ENCODE data around the gene SLC35F4. TPM values are rescaled to one million over a fixed set of nuclear protein-coding genes. Genes with fewer than 3 reads are reported as not detected.
A peak's percentile ranks its signal among the peaks of the same experiment; 100 is the strongest.
"Not testable (repeated sequence)": the region's sequence is repeated elsewhere in the genome, so short reads cannot be mapped to it uniquely, and the experiment has no call there.

SLC35F4 gene
- not detected in 2 replicates for total RNA-seq (2014; rRNA removed; shearing (Covaris generic))

DNA sequence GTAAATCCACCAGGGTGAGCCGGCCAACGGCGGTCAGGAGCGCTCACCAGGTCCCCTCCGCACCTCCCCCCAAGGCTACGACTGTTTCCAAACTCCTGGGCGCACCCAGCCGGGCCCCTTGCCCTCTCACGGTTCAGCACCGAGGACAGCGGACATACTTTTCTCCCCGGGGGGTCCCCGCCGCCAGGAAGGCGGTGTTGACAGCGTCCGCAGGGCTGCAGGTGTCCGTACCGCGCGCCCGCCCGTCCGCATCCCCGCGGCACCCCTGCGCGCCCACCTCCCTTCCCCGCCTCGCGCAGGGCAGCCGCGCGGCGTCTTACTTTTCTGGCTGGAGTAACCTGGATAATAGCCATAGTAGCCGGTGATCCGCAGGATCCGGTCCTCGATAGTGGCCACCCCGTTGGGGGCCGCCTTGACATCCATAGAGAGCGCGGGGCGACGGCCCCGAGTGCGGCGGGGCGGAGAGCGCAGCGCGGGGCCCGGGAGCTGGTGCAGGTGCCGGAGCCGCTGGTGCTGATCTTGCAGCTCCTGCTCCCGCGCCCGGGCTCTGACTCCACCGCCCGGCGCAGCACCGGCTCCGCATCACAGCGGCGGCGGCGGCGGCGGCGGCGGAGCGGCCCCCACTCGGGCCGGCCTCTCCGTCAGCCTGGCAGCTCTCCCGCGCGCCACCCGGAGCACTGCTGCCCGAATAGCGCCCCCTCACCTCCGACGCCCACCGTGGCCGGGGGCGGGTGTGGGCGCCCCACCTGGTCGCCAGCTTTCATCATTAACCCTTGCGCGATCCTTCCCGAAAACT lies at the start of gene SLC35F4:
Gene SLC35F4 (minus strand): TSS at position 690 of the 796 bp plus-strand sequence.
- peak; percentile 14 for DNase-seq (ENCODE audit: low read depth)

DNA sequence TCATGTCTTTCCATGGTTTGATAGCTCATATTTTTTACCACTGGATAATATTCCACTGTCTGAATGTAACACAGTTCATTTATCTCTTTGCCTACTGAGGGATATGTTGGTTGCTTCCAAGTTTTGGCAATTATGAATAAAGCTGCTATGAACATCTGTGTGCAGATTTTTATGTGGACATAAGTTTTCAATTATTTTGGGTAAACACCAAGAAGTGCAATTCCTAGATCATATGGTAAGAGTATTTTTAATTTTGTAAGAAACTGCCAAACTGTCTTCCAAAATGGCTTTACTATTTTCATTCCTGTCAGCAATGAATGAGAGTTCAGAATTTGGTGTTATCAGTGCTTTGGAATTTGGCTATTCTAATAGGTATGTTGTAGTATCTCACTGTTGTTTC lies 43.7 kb upstream of the SLC35F4 start:
- DNase-seq (ENCODE audit: low read depth) = no peak

DNA sequence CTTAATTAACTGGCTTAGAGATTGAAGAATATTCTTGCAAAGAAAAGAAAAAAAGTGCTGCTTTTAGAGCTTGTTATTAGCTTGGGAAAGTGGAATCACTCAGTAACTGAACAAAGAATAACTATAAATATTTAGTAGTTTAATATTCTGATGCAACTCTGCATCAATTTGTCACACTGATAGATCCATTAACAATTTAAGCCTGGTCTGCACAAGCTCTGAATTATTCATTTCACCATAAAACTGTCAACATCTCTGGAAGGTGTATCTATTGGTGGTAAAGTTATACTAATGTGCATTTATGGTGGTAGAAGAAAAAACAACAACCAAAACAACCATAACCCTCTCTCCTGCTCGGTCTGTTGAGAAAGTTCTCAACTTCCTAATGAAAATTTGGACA lies 38.1 kb upstream of the SLC35F4 start:
- no peak for DNase-seq (ENCODE audit: low read depth)

DNA sequence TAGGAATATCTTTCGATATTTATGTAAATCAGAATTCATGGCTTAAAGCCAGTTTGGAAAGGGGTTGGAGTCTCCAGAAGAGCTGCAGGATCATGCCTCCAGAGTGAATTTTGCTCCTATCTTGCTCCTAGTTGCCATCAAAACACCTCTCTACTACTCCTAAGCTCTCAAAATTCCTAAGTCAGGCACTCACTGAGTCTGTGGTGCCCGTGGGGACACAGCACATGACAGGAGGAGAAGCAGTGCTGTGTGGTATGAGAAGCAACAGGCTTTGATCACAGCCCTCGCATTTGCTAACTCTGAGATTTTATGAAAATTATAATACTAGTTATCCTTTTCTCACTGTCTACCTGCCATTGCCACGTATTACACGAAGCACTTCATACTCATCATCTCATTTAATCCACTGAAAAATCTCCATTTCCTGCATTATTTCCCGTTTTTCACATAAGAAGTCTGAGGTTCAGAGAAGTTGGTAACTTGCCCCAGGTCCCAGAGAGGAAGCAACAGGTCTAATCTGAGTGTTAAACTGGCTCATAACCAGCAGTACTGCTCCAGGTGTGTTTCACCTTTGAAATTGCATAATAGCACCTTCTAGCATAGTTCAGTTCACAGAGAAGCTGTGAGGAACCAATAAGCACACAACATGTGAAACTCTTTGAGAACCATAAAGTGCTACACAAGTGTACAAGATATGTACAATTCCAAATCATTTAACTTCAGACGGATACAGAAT lies 33.1 kb upstream of the SLC35F4 start:
- no peak for DNase-seq (ENCODE audit: low read depth)

DNA sequence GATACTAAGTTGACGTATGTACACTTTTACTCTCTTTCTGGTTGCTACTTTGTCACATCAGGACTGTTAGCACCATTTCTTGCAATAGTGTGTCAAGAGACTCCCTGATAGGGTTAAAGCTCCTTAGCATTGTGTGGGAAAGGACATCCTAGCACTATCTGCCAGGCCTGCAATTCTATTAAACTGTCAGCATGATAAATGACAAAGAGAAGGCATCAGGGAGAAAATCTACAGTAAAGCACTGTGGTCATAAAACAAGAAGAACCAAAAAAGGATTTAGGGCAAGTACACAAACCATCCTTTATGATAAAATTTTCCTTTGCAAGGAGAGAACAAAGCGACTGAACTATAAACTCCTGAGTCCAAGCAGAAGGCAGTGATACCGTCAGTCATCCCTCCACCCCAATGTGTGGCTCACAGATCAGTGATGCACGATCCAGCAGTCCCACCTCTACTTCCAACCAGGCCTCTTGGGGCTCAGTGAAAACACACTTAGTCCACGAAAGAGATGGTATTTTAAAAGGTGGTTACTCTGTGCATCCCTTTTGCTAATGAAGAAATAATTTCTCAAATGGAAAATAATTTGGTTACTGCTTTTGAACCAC lies 31.4 kb upstream of the SLC35F4 start:
- no peak for DNase-seq (ENCODE audit: low read depth)

DNA sequence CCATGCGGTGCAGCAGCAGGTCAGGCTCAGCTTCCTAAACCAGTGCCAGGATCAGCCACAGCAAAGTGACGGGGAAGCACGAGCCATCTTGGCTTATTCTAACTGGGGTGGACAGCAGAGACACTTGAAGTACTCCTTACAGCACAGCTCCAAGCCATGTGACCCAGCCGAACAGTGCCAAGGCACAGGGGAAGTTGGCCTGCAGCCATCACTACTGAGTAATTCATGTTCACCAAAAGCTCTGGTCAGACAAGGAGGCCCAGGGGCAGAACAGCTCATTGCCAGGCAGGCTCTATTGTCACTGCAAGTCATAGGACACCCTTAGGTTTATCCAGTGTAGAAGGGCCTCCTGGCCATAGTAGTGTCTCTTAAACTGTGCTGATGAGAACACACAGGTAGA lies 23.4 kb upstream of the SLC35F4 start:
- peak; percentile 79 for DNase-seq (ENCODE audit: low read depth)

DNA sequence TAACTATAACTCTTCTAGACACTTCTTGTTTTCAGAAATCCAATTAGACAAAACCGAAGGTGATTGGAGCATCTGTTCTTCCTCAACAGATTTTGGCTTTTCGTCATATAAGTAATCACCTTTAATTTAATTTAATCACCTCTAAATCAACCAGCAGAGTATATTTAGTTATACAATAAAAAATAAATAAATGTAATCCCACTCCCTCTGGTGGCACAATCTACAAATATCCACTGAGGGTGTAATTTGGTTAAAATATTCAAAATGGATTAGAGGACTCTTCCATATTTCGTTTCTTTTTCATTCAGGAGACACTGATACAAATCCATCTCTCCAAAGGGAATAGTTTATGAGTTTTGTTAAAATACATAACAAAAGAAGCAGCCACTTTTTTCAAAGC lies 18.3 kb upstream of the SLC35F4 start:
- DNase-seq (ENCODE audit: low read depth) = peak; percentile 1

DNA sequence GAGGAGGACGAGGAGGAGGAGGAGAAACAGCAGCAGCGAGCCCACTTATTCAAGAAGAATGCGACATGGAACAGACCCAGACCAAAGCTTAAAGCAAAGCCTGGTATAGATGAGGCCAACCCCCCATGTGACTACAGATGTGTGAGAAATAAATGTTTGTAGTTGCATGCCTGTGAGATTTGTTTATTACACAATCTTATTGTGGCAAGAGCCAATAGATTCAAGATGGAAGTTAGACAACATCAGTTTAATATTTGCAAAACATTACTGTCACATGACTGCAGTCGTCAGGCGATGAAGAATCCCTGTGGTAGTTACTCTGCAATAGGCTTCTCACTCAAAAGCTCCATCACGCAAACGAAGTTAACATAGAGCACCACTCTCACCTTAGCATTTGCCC lies 17.2 kb upstream of the SLC35F4 start:
- DNase-seq (ENCODE audit: low read depth) = no peak

DNA sequence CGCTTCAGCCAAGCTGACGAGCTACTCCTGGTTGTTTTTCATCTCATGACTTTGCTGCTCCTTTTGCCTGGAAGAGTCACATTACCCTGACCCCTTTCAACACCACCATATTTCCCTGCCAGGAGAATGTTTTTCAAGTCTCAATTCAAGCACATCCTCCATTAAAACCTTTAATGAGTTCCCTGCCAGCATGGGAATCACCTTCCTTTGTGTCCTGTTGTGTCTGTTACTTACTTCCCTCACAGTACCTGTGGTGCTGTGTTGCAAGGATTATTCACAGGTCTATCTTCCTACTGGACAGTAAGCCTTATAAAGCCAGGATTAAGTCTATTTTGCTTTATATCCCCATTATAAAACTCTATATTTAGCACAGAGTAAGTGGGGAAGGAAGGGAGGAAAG lies 13.6 kb upstream of the SLC35F4 start:
- no peak for DNase-seq (ENCODE audit: low read depth)

DNA sequence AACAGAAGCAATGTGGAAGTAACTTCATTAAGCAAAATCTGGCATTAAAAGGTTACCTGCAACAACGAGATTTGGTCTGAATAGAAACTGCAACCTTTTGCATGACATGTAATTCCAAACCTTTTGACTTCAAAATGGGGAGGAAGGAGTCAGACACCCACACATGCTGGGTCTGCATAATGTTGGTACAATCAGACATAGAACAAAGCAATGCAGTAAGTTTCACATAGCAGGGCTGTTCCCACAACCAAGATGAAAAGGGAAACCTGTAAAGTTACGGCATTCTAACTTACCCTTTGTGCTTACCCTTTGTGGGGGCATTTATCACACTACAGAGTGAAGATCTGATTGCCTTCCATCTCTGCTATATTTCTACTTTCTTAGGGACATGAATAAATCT lies 10.1 kb upstream of the SLC35F4 start:
- no peak for DNase-seq (ENCODE audit: low read depth)

DNA sequence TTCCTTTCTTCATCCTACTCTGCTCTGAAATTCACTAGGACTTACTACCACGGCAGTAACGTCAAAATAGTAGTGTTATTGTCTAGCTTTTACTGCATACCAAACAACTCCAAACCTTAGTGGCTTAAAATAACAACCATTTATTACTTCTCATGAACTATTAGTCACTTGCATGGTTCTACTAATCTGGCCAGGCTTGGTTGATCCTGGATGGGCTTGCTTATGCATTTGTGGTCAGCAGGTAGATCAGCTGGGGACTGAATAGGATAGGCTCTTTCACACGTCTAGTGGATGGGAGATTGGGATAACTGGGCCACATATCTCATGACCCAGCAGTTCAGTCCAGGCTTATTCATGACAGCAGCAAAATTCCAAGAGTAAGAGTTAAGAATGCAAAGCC lies 9.4 kb upstream of the SLC35F4 start:
- DNase-seq (ENCODE audit: low read depth) = no peak

DNA sequence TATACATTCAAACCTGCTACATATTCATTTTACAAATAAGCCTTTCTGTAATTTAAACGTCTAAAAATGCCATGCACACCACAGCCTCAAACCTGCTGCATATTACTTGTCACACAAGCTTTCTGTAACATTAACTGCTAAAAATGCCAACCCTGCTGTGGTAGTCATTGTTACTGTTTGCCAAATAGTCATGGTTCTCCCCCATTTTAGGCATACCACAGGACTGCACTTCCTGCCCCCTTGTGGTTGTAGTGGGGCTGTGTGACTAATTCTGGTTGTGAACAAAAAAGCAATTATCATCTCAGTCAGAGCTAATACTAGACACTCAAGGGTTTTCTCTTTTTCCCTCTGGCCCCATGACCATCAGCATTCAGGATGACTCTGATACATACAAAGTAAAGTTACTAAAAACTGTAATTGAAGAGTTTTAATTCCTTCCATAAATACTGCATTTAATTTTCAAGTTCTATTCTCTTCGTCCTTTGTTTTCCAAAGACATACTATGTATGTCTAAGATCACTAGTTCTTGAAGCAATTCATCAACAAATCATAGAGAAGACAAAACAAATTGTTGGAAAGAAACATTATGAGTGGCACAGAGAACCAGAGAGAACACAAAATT lies 5.7 kb upstream of the SLC35F4 start:
- DNase-seq (ENCODE audit: low read depth) = peak; percentile 63

DNA sequence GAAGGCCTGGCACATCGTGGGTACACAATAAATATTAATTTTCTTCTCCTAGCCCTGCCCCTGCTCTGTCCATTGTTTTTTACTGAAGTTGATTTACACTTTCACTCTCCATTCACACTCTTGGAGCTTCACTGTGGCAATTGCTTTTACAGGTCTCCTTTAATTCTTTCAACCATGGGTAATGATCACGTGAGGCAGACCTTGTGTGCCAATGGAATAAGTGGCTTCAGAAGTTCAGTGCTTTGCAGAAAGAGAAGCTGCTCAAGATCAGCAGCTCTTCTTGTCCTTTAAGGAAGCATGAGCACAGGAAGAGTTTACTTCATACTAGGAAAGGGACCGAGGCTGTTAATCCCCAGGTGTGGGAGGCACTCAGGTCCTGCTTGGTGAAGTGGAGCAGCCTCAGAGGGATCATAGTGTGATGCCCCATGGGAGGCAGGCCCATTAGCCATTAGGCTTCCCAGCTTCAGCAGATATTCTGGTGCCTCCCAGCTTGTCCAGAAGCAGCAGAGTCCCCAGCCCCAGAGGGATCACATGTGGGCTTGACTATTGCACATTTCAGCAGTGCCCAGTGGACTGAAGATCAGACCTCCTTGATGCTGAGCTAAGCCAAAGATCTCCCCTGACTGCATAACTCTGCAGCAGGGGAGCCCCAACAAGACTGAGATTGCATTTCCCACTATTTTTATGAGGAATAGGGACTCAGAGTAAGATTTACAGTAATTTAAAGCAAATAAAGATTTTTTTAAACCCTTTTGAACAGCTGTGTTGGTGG lies 5.0 kb upstream of the SLC35F4 start:
- no peak for DNase-seq (ENCODE audit: low read depth)

DNA sequence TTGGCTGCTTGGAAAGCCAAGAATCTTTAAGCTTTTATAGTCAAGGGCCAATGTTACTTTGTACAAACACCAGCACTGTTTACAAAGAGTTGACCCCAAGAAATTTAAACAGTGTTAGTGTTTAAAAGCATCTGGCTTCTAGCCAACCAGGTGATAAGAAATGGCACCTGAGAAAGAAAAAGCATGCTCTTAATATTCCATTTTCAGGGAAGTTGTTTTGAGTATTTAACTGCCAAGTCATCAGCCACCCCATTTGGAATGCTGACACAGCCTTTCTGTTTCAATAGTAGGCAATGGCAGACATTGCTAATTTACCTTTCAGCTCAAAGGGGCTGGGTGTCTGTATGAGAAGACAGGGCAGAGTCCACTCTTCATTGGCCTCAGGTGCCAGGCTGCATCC lies 3.7 kb upstream of the SLC35F4 start:
- no peak for DNase-seq (ENCODE audit: low read depth)

DNA sequence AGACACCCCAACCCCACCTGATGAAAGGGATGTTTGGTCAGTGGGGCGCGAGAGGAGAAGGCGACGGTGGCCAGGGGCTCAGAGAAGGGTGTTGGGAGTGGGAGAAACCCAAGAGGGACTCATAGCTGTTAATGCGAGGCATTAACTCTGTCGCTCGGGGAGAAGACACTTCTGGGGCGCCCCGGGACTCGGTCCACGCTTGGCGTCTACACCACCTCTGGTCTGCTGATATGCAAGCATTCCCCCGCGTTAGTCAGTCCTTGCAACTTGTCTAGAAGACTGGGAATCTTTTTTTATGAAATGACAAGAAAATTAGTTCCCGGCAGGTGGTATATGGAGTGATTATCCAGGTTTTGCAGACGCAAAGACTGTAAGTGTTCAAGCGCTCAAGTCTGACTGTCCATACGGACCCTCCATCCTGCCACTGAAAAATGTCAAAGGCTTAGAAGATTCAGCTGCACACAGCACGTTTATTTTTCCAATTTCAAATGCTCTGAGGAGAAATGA lies 360 bp upstream of the SLC35F4 start:
- no peak for DNase-seq (ENCODE audit: low read depth)

DNA sequence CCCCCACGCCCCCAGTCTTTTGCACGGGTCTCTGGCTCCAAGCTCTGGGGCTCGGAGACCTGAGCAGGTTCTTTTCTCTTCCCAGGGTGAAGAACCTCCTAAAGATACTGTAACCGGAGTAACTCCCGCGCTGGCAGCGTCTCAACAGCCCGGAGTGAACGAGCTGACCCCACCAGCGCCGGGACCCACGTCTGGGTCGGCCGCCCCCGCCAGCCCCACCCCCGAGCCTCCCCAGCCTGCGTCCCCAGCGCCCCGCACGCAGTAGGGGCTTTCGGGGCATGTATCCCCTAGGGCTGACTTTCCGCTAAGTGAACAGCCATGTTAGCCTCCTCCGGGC lies 858 bp downstream of the SLC35F4 start:
- no peak for DNase-seq (ENCODE audit: low read depth)

DNA sequence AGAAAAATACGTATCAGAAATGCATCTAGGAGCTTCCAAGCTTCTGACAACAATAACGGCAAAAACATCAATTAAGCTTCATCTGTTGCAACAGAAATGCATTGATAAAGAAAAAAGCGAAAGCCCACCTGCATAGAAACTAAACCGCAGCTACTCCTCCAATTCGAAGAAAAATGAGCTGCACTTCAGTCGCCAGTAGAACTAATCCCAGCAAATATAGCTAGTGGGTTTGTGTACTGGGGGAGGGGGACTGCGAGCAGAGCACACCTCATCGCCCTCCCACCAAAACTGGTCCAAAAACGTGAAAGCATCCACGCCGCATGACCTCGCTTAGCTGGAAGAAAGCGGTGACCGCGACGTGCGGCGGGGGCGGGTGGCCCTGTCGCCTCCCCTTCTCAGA lies 1.2 kb downstream of the SLC35F4 start:
- DNase-seq (ENCODE audit: low read depth) = no peak

DNA sequence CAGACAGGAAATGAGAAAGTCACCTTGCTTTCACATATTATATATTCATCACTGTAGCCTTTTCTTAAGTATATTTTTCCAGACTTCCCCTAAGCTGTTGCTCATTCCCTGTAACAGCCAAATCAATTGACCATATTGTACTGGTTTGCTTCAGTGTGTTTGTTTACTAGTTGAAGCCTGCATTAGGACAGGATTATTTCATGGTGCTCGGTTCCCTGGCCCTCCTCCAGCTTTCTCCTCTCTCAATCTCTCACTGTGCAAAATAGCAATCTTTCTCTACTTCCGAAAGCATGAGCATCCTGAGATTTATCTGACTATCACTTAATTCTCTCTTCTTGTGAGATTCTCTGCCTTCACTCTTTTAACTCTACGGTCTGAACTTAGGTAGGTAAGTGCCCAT lies 2.4 kb downstream of the SLC35F4 start:
- no peak for DNase-seq (ENCODE audit: low read depth)

DNA sequence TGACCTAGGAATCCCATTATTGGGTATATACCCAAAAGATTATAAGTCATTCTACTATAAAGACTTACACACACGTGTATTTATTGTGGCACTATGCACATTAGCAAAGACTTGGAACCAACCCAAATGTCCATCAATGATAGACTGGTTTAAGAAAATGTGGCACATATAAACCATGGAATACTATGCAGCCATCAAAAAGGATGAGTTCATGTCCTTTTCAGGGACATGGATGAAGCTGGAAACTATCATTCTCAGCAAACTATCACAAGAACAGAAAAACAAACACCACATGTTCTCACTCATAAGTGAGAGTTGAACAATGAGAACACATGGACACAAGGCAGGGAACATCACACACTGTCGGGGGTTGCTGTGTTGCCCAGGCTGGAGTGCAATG lies 10.2 kb downstream of the SLC35F4 start:
- not testable (repeated sequence) for DNase-seq (ENCODE audit: low read depth)

DNA sequence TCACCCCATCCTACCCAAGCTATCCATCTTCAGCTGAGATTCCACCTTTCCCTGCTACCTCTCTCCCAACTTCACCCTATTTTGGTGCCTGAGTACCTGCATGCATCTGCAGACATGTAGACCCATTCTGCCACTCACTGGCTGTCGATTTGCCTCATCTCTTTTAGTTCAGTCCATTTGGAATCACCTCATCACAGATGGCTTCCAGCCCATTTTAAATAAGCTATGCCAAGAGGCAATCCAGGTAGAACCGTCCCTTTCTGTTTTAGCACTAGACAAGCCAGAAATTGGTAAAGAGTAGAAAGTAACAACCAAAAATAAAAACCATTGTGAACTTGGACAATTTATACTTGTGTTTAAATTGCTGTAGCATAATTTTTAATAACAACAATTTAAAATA lies 11.3 kb downstream of the SLC35F4 start:
- no peak for DNase-seq (ENCODE audit: low read depth)

DNA sequence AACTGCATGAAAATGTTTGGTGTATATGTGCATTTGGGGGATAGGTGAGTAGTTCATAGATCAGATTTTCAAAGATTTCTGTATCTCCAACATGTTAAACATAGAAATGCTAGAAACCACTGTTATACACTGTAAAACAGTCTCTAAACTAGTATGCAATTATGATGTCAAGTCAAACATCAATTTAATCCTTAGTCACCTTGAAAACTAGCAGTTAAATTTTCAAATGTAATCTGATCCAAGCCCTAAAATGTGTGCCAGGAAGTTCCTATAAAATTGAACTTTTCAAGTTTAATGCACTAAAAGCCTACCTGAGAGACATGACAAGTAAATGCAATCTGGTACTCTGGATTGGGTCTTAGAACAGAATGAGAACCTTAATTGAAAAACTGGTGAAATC lies 14.5 kb downstream of the SLC35F4 start:
- DNase-seq (ENCODE audit: low read depth) = no peak

DNA sequence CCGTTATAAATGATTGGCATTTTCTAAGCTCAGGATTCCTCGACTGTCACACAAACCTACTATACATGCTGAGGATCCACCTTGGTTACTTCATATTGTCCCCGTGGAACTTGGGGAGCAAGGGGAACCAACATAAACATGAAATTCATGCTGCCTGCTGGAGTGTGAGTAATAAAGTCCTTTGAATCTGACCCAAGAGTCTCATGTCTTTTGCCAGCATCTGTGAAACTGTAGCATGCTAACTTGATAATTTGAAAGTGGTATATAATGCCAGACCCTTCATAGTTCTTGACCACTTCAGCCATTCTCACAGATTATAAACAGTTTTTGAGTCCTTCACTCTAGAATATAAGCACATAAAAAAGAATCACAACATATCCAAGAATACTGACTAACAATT lies 17.1 kb downstream of the SLC35F4 start:
- no peak for DNase-seq (ENCODE audit: low read depth)

All from RPMI7951 (cell line).